HepG2 (cell line): Measurements from ENCODE around the gene NLRC3. TPM values are rescaled to one million over a fixed set of nuclear protein-coding genes. Genes with fewer than 3 reads are reported as not detected.

ENCODE experiments used
- E2F1 ChIP-seq: sonication (generic); formaldehyde crosslinking; IDR thresholded peaks from 2 replicates; pipeline ENCODE4 v1.5.0; 2020; ENCODE audit warnings: missing genetic modification reagents
- GATAD2A ChIP-seq: IDR thresholded peaks from 2 replicates; pipeline ENCODE4 v1.6.1; 2016
- HNRNPL ChIP-seq: fragments of 200-400 bp; formaldehyde crosslinking; IDR thresholded peaks from 2 replicates; pipeline ENCODE4 v1.6.1; 2017; ENCODE audit warnings: mild to moderate bottlenecking, low read depth, low read length
- IRF2 ChIP-seq: IDR thresholded peaks from 2 replicates; pipeline ENCODE4 v1.6.1; 2018; ENCODE audit warnings: missing genetic modification reagents, missing compliant biosample characterization
- RFX5 ChIP-seq: IDR thresholded peaks from 2 replicates; pipeline ENCODE4 v1.6.1; 2011; ENCODE audit warnings: low read depth, low read length, improper control_type of control experiment
- SKIL ChIP-seq: sonication (generic); formaldehyde crosslinking; IDR thresholded peaks from 2 replicates; pipeline ENCODE4 v1.8.0; 2022; ENCODE audit warnings: missing genetic modification reagents, mild to moderate bottlenecking, moderate library complexity, borderline replicate concordance
- YY1 ChIP-seq: IDR thresholded peaks from 2 replicates; pipeline ENCODE4 v1.6.1; 2011; ENCODE audit warnings: low read length, low read depth, moderate library complexity, mild to moderate bottlenecking; ENCODE audit not compliant: insufficient read depth, insufficient replicate concordance
- ZNF564 ChIP-seq: sonication (generic); formaldehyde crosslinking; IDR thresholded peaks from 2 replicates; pipeline ENCODE4 v1.8.1; 2023; ENCODE audit warnings: mild to moderate bottlenecking, missing genetic modification reagents
- ZNF703 ChIP-seq: sonication (generic); formaldehyde crosslinking; IDR thresholded peaks from 2 replicates; pipeline ENCODE4 v1.5.1; 2020; ENCODE audit warnings: missing genetic modification reagents, mild to moderate bottlenecking, moderate library complexity, borderline replicate concordance
- polyA plus RNA-seq, 8 experiments: library from polyadenylated mRNA; depleted of rRNA in 3 of 8; stranded (reverse) in 7 of 8; unstranded in 1 of 8; fragments of >200 nt; fragmentation: Illumina TruSeq in 4 of 8; extraction: Trizol in 4 of 8; gene quantifications; 2 replicates each; pipeline versions ENCODE4 v1.2.1 to v1.2.3, GENCODE V29; 2011 to 2016; ENCODE audit warnings: low read depth in 4 of 8, missing spikeins in 1 of 8, mixed read lengths in 1 of 8; ENCODE audit not compliant: insufficient read depth in 1 of 8
- total RNA-seq, 5 experiments: library from RNA; depleted of rRNA; stranded (reverse); fragments of >200 nt; fragmentation: Illumina TruSeq; extraction: Trizol; gene quantifications; 2 replicates each; pipeline ENCODE4 v1.2.3, GENCODE V29; 2016; ENCODE audit warnings: low read depth in 1 of 5
- TF ChIP-seq, protein P1 (sequence below), 2 experiments: fragments of 450-650 bp in 1 of 2; sonication (generic) in 1 of 2; formaldehyde crosslinking in 1 of 2; IDR thresholded peaks; 2 replicates each; pipeline versions ENCODE4 v1.6.1 to v1.8.0; 2016 to 2022; ENCODE audit warnings: antibody characterized with exemption in 1 of 2, mild to moderate bottlenecking in 1 of 2, missing genetic modification reagents in 1 of 2

Gene NLRC3
- total and polyA plus RNA-seq, 2 of the 13 experiments (the other 11 are each of a cell fraction or from before 2014, with no cell fraction given): not detected

DNA sequence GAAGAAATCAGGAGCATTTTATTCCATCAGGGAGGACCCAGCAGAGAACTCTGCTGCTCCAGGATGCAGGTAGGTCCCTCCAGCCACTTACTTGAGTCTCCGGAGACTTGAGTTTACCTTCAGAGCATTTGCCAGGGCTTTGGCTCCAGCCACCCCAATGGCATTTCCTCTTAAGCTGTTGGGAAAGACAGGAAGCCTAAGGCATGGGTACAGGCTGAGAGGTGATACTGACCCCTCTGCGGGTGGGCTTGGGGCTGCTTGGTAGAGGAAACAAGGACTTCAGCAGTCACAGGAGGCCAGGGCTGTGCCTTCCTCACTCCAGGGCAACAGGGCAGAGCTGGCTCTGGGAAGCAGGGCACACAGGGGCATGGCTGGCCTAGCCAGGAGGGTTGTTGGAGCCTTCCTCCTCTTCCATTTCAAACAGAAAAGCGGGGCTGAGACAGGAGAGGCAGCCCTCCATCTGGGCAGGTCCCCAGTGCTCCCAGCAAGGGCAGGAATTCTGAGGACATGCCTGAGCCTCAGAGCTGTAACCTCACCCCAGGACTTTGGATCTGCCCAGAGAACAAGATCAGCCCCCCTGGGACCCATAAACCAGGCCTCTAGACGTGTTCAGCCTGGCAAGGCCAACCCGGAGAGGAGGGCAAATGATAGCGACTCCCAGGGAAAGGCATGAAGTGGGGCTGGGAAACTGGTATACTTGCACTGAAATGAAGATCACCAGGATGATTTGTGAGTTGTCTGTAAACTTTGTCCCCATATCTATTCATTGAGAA is 34.4 kb downstream of the NLRC3 start (continued):
- no peak for TF ChIP-seq YY1
- no peak for TF ChIP-seq IRF2 (CRISPR knock-in tag)
- no peak for TF ChIP-seq HNRNPL
- TF ChIP-seq E2F1 (CRISPR knock-in tag): no peak
- no peak for TF ChIP-seq ZNF564 (CRISPR knock-in tag)
- TF ChIP-seq, protein P1, sequence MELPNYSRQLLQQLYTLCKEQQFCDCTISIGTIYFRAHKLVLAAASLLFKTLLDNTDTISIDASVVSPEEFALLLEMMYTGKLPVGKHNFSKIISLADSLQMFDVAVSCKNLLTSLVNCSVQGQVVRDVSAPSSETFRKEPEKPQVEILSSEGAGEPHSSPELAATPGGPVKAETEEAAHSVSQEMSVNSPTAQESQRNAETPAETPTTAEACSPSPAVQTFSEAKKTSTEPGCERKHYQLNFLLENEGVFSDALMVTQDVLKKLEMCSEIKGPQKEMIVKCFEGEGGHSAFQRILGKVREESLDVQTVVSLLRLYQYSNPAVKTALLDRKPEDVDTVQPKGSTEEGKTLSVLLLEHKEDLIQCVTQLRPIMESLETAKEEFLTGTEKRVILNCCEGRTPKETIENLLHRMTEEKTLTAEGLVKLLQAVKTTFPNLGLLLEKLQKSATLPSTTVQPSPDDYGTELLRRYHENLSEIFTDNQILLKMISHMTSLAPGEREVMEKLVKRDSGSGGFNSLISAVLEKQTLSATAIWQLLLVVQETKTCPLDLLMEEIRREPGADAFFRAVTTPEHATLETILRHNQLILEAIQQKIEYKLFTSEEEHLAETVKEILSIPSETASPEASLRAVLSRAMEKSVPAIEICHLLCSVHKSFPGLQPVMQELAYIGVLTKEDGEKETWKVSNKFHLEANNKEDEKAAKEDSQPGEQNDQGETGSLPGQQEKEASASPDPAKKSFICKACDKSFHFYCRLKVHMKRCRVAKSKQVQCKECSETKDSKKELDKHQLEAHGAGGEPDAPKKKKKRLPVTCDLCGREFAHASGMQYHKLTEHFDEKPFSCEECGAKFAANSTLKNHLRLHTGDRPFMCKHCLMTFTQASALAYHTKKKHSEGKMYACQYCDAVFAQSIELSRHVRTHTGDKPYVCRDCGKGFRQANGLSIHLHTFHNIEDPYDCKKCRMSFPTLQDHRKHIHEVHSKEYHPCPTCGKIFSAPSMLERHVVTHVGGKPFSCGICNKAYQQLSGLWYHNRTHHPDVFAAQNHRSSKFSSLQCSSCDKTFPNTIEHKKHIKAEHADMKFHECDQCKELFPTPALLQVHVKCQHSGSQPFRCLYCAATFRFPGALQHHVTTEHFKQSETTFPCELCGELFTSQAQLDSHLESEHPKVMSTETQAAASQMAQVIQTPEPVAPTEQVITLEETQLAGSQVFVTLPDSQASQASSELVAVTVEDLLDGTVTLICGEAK (IDR thresholded peaks at IDR 0.05): no peak
- TF ChIP-seq, protein P1 (CRISPR knock-in tag; IDR thresholded peaks at IDR 0.05): no peak
- TF ChIP-seq GATAD2A (CRISPR knock-in tag): no peak
- TF ChIP-seq SKIL: no peak
- no peak for TF ChIP-seq RFX5
- TF ChIP-seq ZNF703 (CRISPR knock-in tag): no peak
